ENCODE data around the gene SP1. TPM values are rescaled to one million over a fixed set of nuclear protein-coding genes. Genes with fewer than 3 reads are reported as not detected.
"Not testable (repeated sequence)": the region's sequence is repeated elsewhere in the genome, so short reads cannot be mapped to it uniquely, and the experiment has no call there.

The SP1 gene
- total RNA-seq, 4 donors from 2014 or later = 58.2 to 78.4 (median 62.0) TPM

- no peaks in the 10 kb centered on the region for H3K9me3 ChIP-seq
- DNase-seq = no peak
- intact Hi-C loops (cut with DNase I) = loop anchor here (2.0 kb wide), 1 partner anchor 68 kb away; no protein-coding TSS in a partner anchor
- no peak overlapping the region for H3K4me3 ChIP-seq
- H3K4me1 ChIP-seq = peaks cover 0 to 13% (median 5%) of the 10 kb centered on the region in 3 donors
- TF ChIP-seq CTCF (IDR thresholded peaks at IDR 0.05) = no peak
- TF ChIP-seq POLR2A (IDR thresholded peaks at IDR 0.05) = no peak
- no peaks in the 10 kb centered on the region for H3K27me3 ChIP-seq
- 87% methylated on average over 5 of the region's 5 CpGs for WGBS, 2 donors
- peak overlapping the region in 2 of 4 donors; percentile 23 to 38 for H3K27ac ChIP-seq
- H3K36me3 ChIP-seq = no peaks in the 10 kb centered on the region
Observed at GRCh38 chr12:53353257-53353655, 26.7 kb upstream of the SP1 start.

- no peaks in the 10 kb centered on the region for H3K36me3 ChIP-seq
- no peak overlapping the region for H3K4me3 ChIP-seq
- H3K9me3 ChIP-seq = no peaks in the 10 kb centered on the region
- no peak overlapping the region for H3K27ac ChIP-seq
- no peak for DNase-seq
- intact Hi-C loops (cut with DNase I) = no loop called here
- 44 to 65% methylated on average over 3 of the region's 3 CpGs for WGBS, 2 donors
- TF ChIP-seq POLR2A (IDR thresholded peaks at IDR 0.05) (no peak), CTCF (IDR thresholded peaks at IDR 0.05) (no peak)
- H3K27me3 ChIP-seq = no peaks in the 10 kb centered on the region
- H3K4me1 ChIP-seq = peaks cover 0 to 13% (median 5%) of the 10 kb centered on the region in 3 donors
Observed at GRCh38 chr12:53355121-53355520, 24.9 kb upstream of the SP1 start.

GRCh38 chr12:53358836-53359419 lies 21.0 kb upstream of the SP1 start:
- TF ChIP-seq POLR2A (IDR thresholded peaks at IDR 0.05) (no peak), CTCF (IDR thresholded peaks at IDR 0.05) (no peak)
- no peak overlapping the region for H3K4me3 ChIP-seq
- H3K36me3 ChIP-seq = no peaks in the 10 kb centered on the region
- no peak overlapping the region for H3K27ac ChIP-seq
- DNase-seq = no peak
- intact Hi-C loops (cut with DNase I) = no loop called here
- WGBS, 2 donors = 82 to 86% methylated on average over 5 of the region's 5 CpGs
- no peaks in the 10 kb centered on the region for H3K4me1 ChIP-seq
- H3K27me3 ChIP-seq = no peaks in the 10 kb centered on the region
- no peaks in the 10 kb centered on the region for H3K9me3 ChIP-seq

- intact Hi-C loops (cut with DNase I); H3K27ac ChIP-seq; H3K27me3 ChIP-seq; H3K36me3 ChIP-seq; H3K4me3 ChIP-seq; H3K9me3 ChIP-seq; DNase-seq: not testable (repeated sequence)
- 92% methylated on average over 10 of the region's 10 CpGs for WGBS, 2 donors
- peaks cover 7 to 23% (median 8%) of the 10 kb centered on the region in 3 donors for H3K4me1 ChIP-seq
Observed at GRCh38 chr12:53361638-53362037, 18.3 kb upstream of the SP1 start.

- no peak for DNase-seq
- Histone ChIP-seq H3K27ac (peak overlapping the region; percentile 37 to 79 (median 64)), H3K27me3 (no peaks in the 10 kb centered on the region), H3K9me3 (no peaks in the 10 kb centered on the region), H3K36me3 (no peaks in the 10 kb centered on the region), H3K4me1 (peaks cover 11 to 52% (median 21%) of the 10 kb centered on the region in 3 donors), H3K4me3 (no peak overlapping the region)
- intact Hi-C loops (cut with DNase I) = no loop called here
- WGBS, 2 donors = 53 to 68% methylated on average over 4 of the region's 4 CpGs
- TF ChIP-seq POLR2A (IDR thresholded peaks at IDR 0.05) = no peak
- no peak for TF ChIP-seq CTCF (IDR thresholded peaks at IDR 0.05)
Observed at GRCh38 chr12:53365245-53365904, 14.6 kb upstream of the SP1 start.

- DNase-seq; H3K36me3 ChIP-seq; intact Hi-C loops (cut with DNase I); H3K27me3 ChIP-seq; H3K4me3 ChIP-seq; H3K9me3 ChIP-seq: not testable (repeated sequence)
- 40 to 58% methylated on average over 6 of the region's 6 CpGs for WGBS, 2 donors
- Histone ChIP-seq H3K27ac (peak overlapping the region; percentile 61 to 98 (median 95)), H3K4me1 (peaks cover 15 to 66% (median 39%) of the 10 kb centered on the region in 3 donors)
Observed at GRCh38 chr12:53373554-53374133, 6.3 kb upstream of the SP1 start.

GRCh38 chr12:53374277-53374676 lies 5.7 kb upstream of the SP1 start:
- DNase-seq; intact Hi-C loops (cut with DNase I); H3K4me3 ChIP-seq; H3K27me3 ChIP-seq; H3K36me3 ChIP-seq; H3K9me3 ChIP-seq: not testable (repeated sequence)
- Histone ChIP-seq H3K4me1 (peaks cover 19 to 65% (median 39%) of the 10 kb centered on the region in 3 donors), H3K27ac (peak overlapping the region; percentile 61 to 98 (median 95))
- WGBS, 2 donors = 77 to 82% methylated on average over 13 to 14 of the region's 14 CpGs

All from esophagus squamous epithelium (tissue), 5 donors.